H9 (cell line): ENCODE results near the gene MGMT. TPM values are rescaled to one million over a fixed set of nuclear protein-coding genes. Genes with fewer than 3 reads are reported as not detected.

Experiments used
- DNase-seq: peaks from one replicate; pipeline ENCODE4 v3.0.0-alpha.2; 2017
- H2AFZ ChIP-seq: one replicate; pipeline ENCODE4 v1.6.1; 2013; ENCODE audit warnings: mild to moderate bottlenecking, low read length, control low read depth, moderate library complexity
- H2AK5ac ChIP-seq: 2 replicates; pipeline ENCODE4 v1.6.1; 2013; ENCODE audit warnings: low read length, control low read depth, mixed read lengths; ENCODE audit not compliant: insufficient read length
- H2BK120ac ChIP-seq: one replicate; pipeline ENCODE4 v1.6.1; 2013; ENCODE audit warnings: low read depth, mild to moderate bottlenecking, low read length, control low read depth, inconsistent platforms; ENCODE audit not compliant: poor library complexity, severe bottlenecking
- H2BK12ac ChIP-seq: 2 replicates; pipeline ENCODE4 v1.6.1; 2013; ENCODE audit warnings: low read length, control low read depth, mixed read lengths, low read depth; ENCODE audit not compliant: insufficient read length
- H2BK15ac ChIP-seq: 2 replicates; pipeline ENCODE4 v1.6.1; 2013; ENCODE audit warnings: low read depth, low read length, control low read depth
- H2BK20ac ChIP-seq: one replicate; pipeline ENCODE4 v1.6.1; 2013; ENCODE audit warnings: low read depth, mild to moderate bottlenecking, low read length, control low read depth, inconsistent platforms; ENCODE audit not compliant: poor library complexity, severe bottlenecking
- H2BK5ac ChIP-seq: 2 replicates; pipeline ENCODE4 v1.6.1; 2013; ENCODE audit warnings: low read length, control low read depth, mixed read lengths; ENCODE audit not compliant: insufficient read length
- H3K14ac ChIP-seq: 2 replicates; pipeline ENCODE4 v1.6.1; 2013; ENCODE audit warnings: low read length, control low read depth; ENCODE audit not compliant: insufficient read depth
- H3K18ac ChIP-seq: 2 replicates; pipeline ENCODE4 v1.6.1; 2013; ENCODE audit warnings: low read depth, mild to moderate bottlenecking, mixed read lengths, low read length, control low read depth; ENCODE audit not compliant: insufficient read length
- H3K23ac ChIP-seq: 2 replicates; pipeline ENCODE4 v1.6.1; 2013; ENCODE audit warnings: low read length, control low read depth, mixed read lengths, low read depth; ENCODE audit not compliant: insufficient read length
- H3K23me2 ChIP-seq: 2 replicates; pipeline ENCODE4 v1.6.1; 2013; ENCODE audit warnings: low read depth, mild to moderate bottlenecking, mixed read lengths, low read length, control low read depth; ENCODE audit not compliant: insufficient read length, poor library complexity, severe bottlenecking
- H3K27ac ChIP-seq: 2 replicates; pipeline ENCODE4 v1.5.1; 2013; ENCODE audit warnings: low read length, control low read depth, mixed read lengths, low read depth; ENCODE audit not compliant: insufficient read length
- H3K27me3 ChIP-seq: 2 replicates; pipeline ENCODE4 v1.6.1; 2013; ENCODE audit warnings: low read length, control low read depth, inconsistent platforms; ENCODE audit not compliant: insufficient read depth
- H3K4ac ChIP-seq: 2 replicates; pipeline ENCODE4 v1.6.1; 2013; ENCODE audit warnings: low read depth, mild to moderate bottlenecking, control low read depth, inconsistent platforms, low read length, moderate library complexity
- H3K4me1 ChIP-seq: 2 replicates; pipeline ENCODE4 v1.6.1; 2013; ENCODE audit warnings: low read length, control low read depth, inconsistent platforms; ENCODE audit not compliant: insufficient read depth
- H3K4me2 ChIP-seq: 2 replicates; pipeline ENCODE4 v1.6.1; 2013; ENCODE audit warnings: low read length, control low read depth, mixed read lengths; ENCODE audit not compliant: insufficient read length, insufficient read depth
- H3K56ac ChIP-seq: 2 replicates; pipeline ENCODE4 v1.6.1; 2013; ENCODE audit warnings: low read depth, mild to moderate bottlenecking, mixed read lengths, low read length, control low read depth; ENCODE audit not compliant: insufficient read length
- H3K79me1 ChIP-seq: 2 replicates; pipeline ENCODE4 v1.6.1; 2013; ENCODE audit warnings: low read depth, mild to moderate bottlenecking, moderate library complexity, low read length, control low read depth, inconsistent platforms; ENCODE audit not compliant: insufficient read depth, poor library complexity, severe bottlenecking
- H3K79me2 ChIP-seq: 2 replicates; pipeline ENCODE4 v1.6.1; 2013; ENCODE audit warnings: low read length, control low read depth, inconsistent platforms; ENCODE audit not compliant: insufficient read depth
- H3K9ac ChIP-seq: 2 replicates; pipeline ENCODE4 v1.6.1; 2013; ENCODE audit warnings: low read length, control low read depth, mixed read lengths; ENCODE audit not compliant: insufficient read length; ENCODE audit errors: extremely low read depth
- H3K9me3 ChIP-seq: one replicate; pipeline ENCODE4 v1.6.1; 2013; ENCODE audit warnings: low read depth, low read length, inconsistent platforms; ENCODE audit not compliant: control insufficient read depth
- H3T11ph ChIP-seq: one replicate; pipeline ENCODE4 v1.6.1; 2013; ENCODE audit warnings: mild to moderate bottlenecking, low read length, control low read depth, inconsistent platforms
- H4K20me1 ChIP-seq: one replicate; pipeline ENCODE4 v1.6.1; 2013; ENCODE audit not compliant: control insufficient read depth, insufficient read length, insufficient read depth
- H4K5ac ChIP-seq: 2 replicates; pipeline ENCODE4 v1.6.1; 2013; ENCODE audit warnings: low read depth, mild to moderate bottlenecking, mixed read lengths, low read length, control low read depth; ENCODE audit not compliant: insufficient read length
- H4K8ac ChIP-seq: replicated peaks from 2 replicates; pipeline ENCODE4 v1.6.1; 2013; ENCODE audit warnings: low read length, control low read depth, mixed read lengths, low read depth; ENCODE audit not compliant: insufficient read length
- H4K91ac ChIP-seq: 2 replicates; pipeline ENCODE4 v1.6.1; 2013; ENCODE audit warnings: low read depth, mild to moderate bottlenecking, moderate library complexity, mixed read lengths, low read length, control low read depth; ENCODE audit not compliant: insufficient read length
- H3K27ac Mint-ChIP-seq, 3 experiments: 2 replicates in 2 of 3; 3 replicates in 1 of 3; pipeline ENCODE4 v1.8.0; 2020 to 2021; ENCODE audit warnings: mixed read lengths in 3 of 3, mild to moderate bottlenecking in 1 of 3, moderate library complexity in 1 of 3
- H3K27me3 Mint-ChIP-seq: 2 replicates; pipeline ENCODE4 v1.8.0; 2021; ENCODE audit warnings: low read depth, mild to moderate bottlenecking, moderate library complexity, mixed read lengths
- H3K36me3 Mint-ChIP-seq, 3 experiments: 2 replicates in 2 of 3; 3 replicates in 1 of 3; pipeline ENCODE4 v1.8.0; 2020 to 2021; ENCODE audit warnings: low read depth in 3 of 3, mixed read lengths in 3 of 3; ENCODE audit not compliant: insufficient read depth in 1 of 3
- H3K4me1 Mint-ChIP-seq, 2 experiments: 2 replicates each; pipeline ENCODE4 v1.8.0; 2020; ENCODE audit warnings: mixed read lengths in 2 of 2
- H3K4me3 Mint-ChIP-seq, 2 experiments: 2 replicates in 1 of 2; 3 replicates in 1 of 2; pipeline ENCODE4 v1.8.0; 2020 to 2021; ENCODE audit warnings: mild to moderate bottlenecking in 2 of 2, mixed read lengths in 2 of 2, moderate library complexity in 1 of 2
- H3K9me3 Mint-ChIP-seq, 2 experiments: 2 replicates in 1 of 2; 3 replicates in 1 of 2; pipeline ENCODE4 v1.8.0; 2020; ENCODE audit warnings: mild to moderate bottlenecking in 2 of 2, mixed read lengths in 2 of 2, moderate library complexity in 1 of 2
- CTCF ChIP-seq: fragments of 200-600 bp; sonication (generic); conservative IDR thresholded peaks from 3 replicates; pipeline ENCODE4 v1.8.0; 2021; ENCODE audit warnings: antibody characterized with exemption, mild to moderate bottlenecking
- WGBS: extraction: QIAGEN DNeasy Blood & Tissue Kit; methylation state at CpG from one replicate; pipeline ENCODE4 v1.1.7; 2013; ENCODE audit warnings: missing lambda C conversion rate, low lambda C conversion rate, mixed read lengths; ENCODE audit not compliant: insufficient read length; ENCODE audit errors: extremely low coverage; 5-methylcytosine and 5-hydroxymethylcytosine counted together
- total RNA-seq: library from RNA; stranded (reverse); gene quantifications from 2 replicates; pipeline ENCODE4 v1.2.1, GENCODE V29; 2021

The MGMT gene
- total RNA-seq, 1 experiment from 2014 or later = 18.4 TPM

GRCh38 chr10:129426606-129427005, 40.4 kb upstream of the MGMT start:
- H3K27me3 Mint-ChIP-seq = peaks cover 2% of the 10 kb centered on the region
- WGBS = no CpG with 5 or more reads among the region's 6 CpGs
- Histone ChIP-seq H3K23ac (no peak overlapping the region), H3T11ph (no peak overlapping the region), H3K9ac (no peak overlapping the region), H2AFZ (no peak overlapping the region), H2AK5ac (no peak overlapping the region), H2BK20ac (no peak overlapping the region), H3K27ac (no peak overlapping the region), H3K4me1 (no peaks in the 10 kb centered on the region), H3K18ac (no peak overlapping the region), H2BK12ac (no peak overlapping the region), H3K4ac (no peak overlapping the region), H3K9me3 (no peaks in the 10 kb centered on the region), H3K79me1 (no peaks in the 10 kb centered on the region), H4K91ac (no peak overlapping the region), H3K56ac (no peak overlapping the region), H3K27me3 (no peaks in the 10 kb centered on the region), H3K23me2 (no peaks in the 10 kb centered on the region), H3K4me2 (no peak overlapping the region), H2BK5ac (no peak overlapping the region), H3K79me2 (no peaks in the 10 kb centered on the region), H3K14ac (no peak overlapping the region), H4K20me1 (no peaks in the 10 kb centered on the region), H2BK120ac (no peak overlapping the region), H4K8ac (no peak overlapping the region), H4K5ac (no peak overlapping the region), H2BK15ac (no peak overlapping the region)
- no peak for TF ChIP-seq CTCF
- no peak overlapping the region for H3K4me3 Mint-ChIP-seq
- H3K36me3 Mint-ChIP-seq = no peaks in the 10 kb centered on the region
- H3K27ac Mint-ChIP-seq = no peak overlapping the region
- peaks cover 0 to 4% of the 10 kb centered on the region in 2 experiments; a peak in 1 of 4 replicates for H3K4me1 Mint-ChIP-seq
- no peaks in the 10 kb centered on the region for H3K9me3 Mint-ChIP-seq
- no peak for DNase-seq
